ENCODE measurements around the gene MAGEB1. TPM values are rescaled to one million over a fixed set of nuclear protein-coding genes. Genes with fewer than 3 reads are reported as not detected.

Gene MAGEB1
- total RNA-seq, 6 experiments from 2014 or later = not detected

GRCh38 chrX:30301208-30301607 lies 54.3 kb downstream of the MAGEB1 start:
- Histone ChIP-seq H3K36me3 (no peaks in the 10 kb centered on the region), H3K9me3 (no peaks in the 10 kb centered on the region), H3K27ac (no peak overlapping the region), H3K27me3 (no peaks in the 10 kb centered on the region), H3K4me3 (no peak overlapping the region), H3K4me1 (no peaks in the 10 kb centered on the region)
- ATAC-seq (no peak), DNase-seq (no peak)
- intact Hi-C loops (cut with DNase I) = no loop called here
- no peak for TF ChIP-seq CTCF (IDR thresholded peaks at IDR 0.05)
- TF ChIP-seq POLR2A (IDR thresholded peaks at IDR 0.05) = no peak

Other genes starting within 250 kb of the MAGEB1 start
- not detected for gene MAGEB2, start 31.6 kb upstream of the MAGEB1 start, total RNA-seq
- gene MAGEB3, start 16.5 kb upstream of the MAGEB1 start, total RNA-seq = not detected
- not detected for gene MAGEB4, start 5.1 kb upstream of the MAGEB1 start, total RNA-seq
- not detected for gene NR0B1, start 62.2 kb downstream of the MAGEB1 start, total RNA-seq

Data from right lobe of liver (tissue), 6 donors.